ENCODE measurements around the gene PRDM16. TPM values are rescaled to one million over a fixed set of nuclear protein-coding genes. Genes with fewer than 3 reads are reported as not detected.

PRDM16 gene
- total RNA-seq, 1 experiment from 2014 or later, result 0.04 TPM

DNA sequence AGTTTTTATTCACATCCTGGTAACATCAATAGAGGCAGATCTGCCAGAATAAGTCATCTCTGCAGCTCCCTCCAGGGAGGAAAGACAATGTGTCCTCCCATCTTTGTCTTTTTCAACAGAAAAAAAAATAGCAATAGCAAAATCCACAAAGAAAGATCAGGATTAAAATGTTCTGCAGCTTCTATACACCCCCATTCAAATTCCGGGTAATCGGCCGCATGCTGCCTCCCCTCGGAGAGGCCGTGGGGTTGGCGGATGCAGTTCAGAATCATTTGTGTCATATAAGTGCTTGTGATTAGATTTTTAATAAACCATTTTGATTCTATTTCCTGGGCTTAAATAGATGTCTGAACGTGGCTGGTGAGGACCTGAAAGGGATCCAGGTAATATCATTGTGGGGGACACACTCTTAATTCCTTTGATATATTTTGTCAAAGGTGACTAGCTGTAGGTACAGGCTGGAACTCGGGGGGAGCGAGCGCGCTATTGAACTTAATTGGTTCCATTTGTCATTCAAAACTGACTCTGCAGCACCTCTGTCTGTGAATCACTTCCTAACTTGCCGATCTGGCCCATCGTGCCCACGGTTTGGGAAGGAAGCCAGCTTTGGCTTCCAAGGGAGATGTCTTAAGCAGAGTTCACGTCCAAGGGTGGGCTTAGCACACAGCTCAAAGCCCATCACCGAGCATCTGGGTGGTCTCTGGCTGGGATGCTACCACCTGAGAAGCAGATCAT lies 299.9 kb downstream of the PRDM16 start:
- intact Hi-C loops (cut with micrococcal nuclease), result no loop called here
- H3F3A ChIP-seq (ENCODE audit: low read length, unreplicated experiment), result no peaks in the 10 kb centered on the region
- no peaks in the 10 kb centered on the region for H3K79me2 ChIP-seq (ENCODE audit: low read length)
- ATAC-seq (no peak), DNase-seq (peak; percentile 30)
- POLR2A ChIA-PET (ENCODE audit: unreplicated experiment), result no interaction called here
- CTCF ChIA-PET, result no interaction called here
- H4K20me1 ChIP-seq (ENCODE audit: low read length), result no peaks in the 10 kb centered on the region
- TF ChIP-seq EZH2phosphoT487 (IDR thresholded peaks at IDR 0.05; ENCODE audit: borderline replicate concordance, low read length) (no peak), CTCF (conservative IDR thresholded peaks at IDR 0.05; ENCODE audit: low read depth, low read length) (no peak), EZH2 (IDR thresholded peaks at IDR 0.05; ENCODE audit: low read length, unreplicated experiment) (no peak)
- H3K9ac ChIP-seq (ENCODE audit: low read length), result no peak overlapping the region
- H2AFZ ChIP-seq (ENCODE audit: low read length), result no peak overlapping the region
- BruUV-seq (replicated peaks), result no TSS peak
- H3K4me1 ChIP-seq (ENCODE audit: insufficient read depth, low read length), result no peaks in the 10 kb centered on the region
- H3K27me3 ChIP-seq (ENCODE audit: low read length), result peaks cover 92% of the 10 kb centered on the region
- H3K9me2 ChIP-seq (replicated peaks; ENCODE audit: low read length), result no peaks in the 10 kb centered on the region
- no peak overlapping the region for H3K27ac ChIP-seq (ENCODE audit: low read length)
- H3K4me2 ChIP-seq (ENCODE audit: low read length), result no peak overlapping the region
- H3K36me3 ChIP-seq (ENCODE audit: low read depth, low read length), result no peaks in the 10 kb centered on the region
- H3K4me3 ChIP-seq (ENCODE audit: low read length), result no peak overlapping the region
- no peaks in the 10 kb centered on the region for H3K9me3 ChIP-seq (ENCODE audit: low read length)

GRCh38 chr1:3369446-3370076 lies 300.6 kb downstream of the PRDM16 start:
- Histone ChIP-seq H3K27me3 (ENCODE audit: low read length) (peaks cover 92% of the 10 kb centered on the region), H3K9ac (ENCODE audit: low read length) (no peak overlapping the region), H3K79me2 (ENCODE audit: low read length) (no peaks in the 10 kb centered on the region), H2AFZ (ENCODE audit: low read length) (no peak overlapping the region), H3K36me3 (ENCODE audit: low read depth, low read length) (no peaks in the 10 kb centered on the region), H4K20me1 (ENCODE audit: low read length) (no peaks in the 10 kb centered on the region), H3K4me1 (ENCODE audit: insufficient read depth, low read length) (no peaks in the 10 kb centered on the region), H3K4me2 (ENCODE audit: low read length) (no peak overlapping the region), H3K4me3 (ENCODE audit: low read length) (no peak overlapping the region), H3K9me2 (replicated peaks; ENCODE audit: low read length) (no peaks in the 10 kb centered on the region), H3K9me3 (ENCODE audit: low read length) (no peaks in the 10 kb centered on the region), H3F3A (ENCODE audit: low read length, unreplicated experiment) (no peaks in the 10 kb centered on the region), H3K27ac (ENCODE audit: low read length) (no peak overlapping the region)
- TF ChIP-seq EZH2phosphoT487 (IDR thresholded peaks at IDR 0.05; ENCODE audit: borderline replicate concordance, low read length) (no peak), CTCF (conservative IDR thresholded peaks at IDR 0.05; ENCODE audit: low read depth, low read length) (no peak), EZH2 (IDR thresholded peaks at IDR 0.05; ENCODE audit: low read length, unreplicated experiment) (no peak)
- no TSS peak for BruUV-seq (replicated peaks)
- DNase-seq (peak; percentile 46), ATAC-seq (peak; percentile 52)
- intact Hi-C loops (cut with micrococcal nuclease), result no loop called here
- ChIA-PET POLR2A (ENCODE audit: unreplicated experiment) (interaction anchor here (0.6 kb wide), 1 partner anchor 25 kb away, joined by 3 read pairs; no protein-coding TSS in a partner anchor), CTCF (no interaction called here)
